ENCODE data around the gene DIP2C.
"Not testable (repeated sequence)": the region's sequence is repeated elsewhere in the genome, so short reads cannot be mapped to it uniquely, and the experiment has no call there.

The DIP2C gene

GRCh38 chr10:424724-425123 lies 264.7 kb downstream of the DIP2C start:
- not testable (repeated sequence) for H3K9me3 Mint-ChIP-seq, H3K27ac Mint-ChIP-seq

GRCh38 chr10:423178-423577 lies 266.3 kb downstream of the DIP2C start:
- no peak overlapping the region for H3K27ac Mint-ChIP-seq
- H3K27me3 Mint-ChIP-seq: peaks cover 2% of the 10 kb centered on the region
- peaks cover 8% of the 10 kb centered on the region for H3K9me3 Mint-ChIP-seq
- H3K4me1 Mint-ChIP-seq (ENCODE audit: low read depth): no peaks in the 10 kb centered on the region
- no peaks in the 10 kb centered on the region for H3K36me3 Mint-ChIP-seq (ENCODE audit: low read depth)
- H3K4me3 Mint-ChIP-seq: no peak overlapping the region
- intact Hi-C loops (cut with micrococcal nuclease): no loop called here

More at GRCh38 chr10:424724-425123, 264.7 kb downstream of the DIP2C start:
- intact Hi-C loops (cut with micrococcal nuclease); H3K27me3 Mint-ChIP-seq; H3K36me3 Mint-ChIP-seq (ENCODE audit: low read depth); H3K4me1 Mint-ChIP-seq (ENCODE audit: low read depth); H3K4me3 Mint-ChIP-seq: not testable (repeated sequence)

GRCh38 chr10:422675-423074 lies 266.8 kb downstream of the DIP2C start:
- Mint-ChIP-seq H3K4me3 (no peak overlapping the region), H3K27ac (no peak overlapping the region), H3K27me3 (peaks cover 2% of the 10 kb centered on the region), H3K9me3 (peaks cover 8% of the 10 kb centered on the region), H3K36me3 (ENCODE audit: low read depth) (no peaks in the 10 kb centered on the region), H3K4me1 (ENCODE audit: low read depth) (no peaks in the 10 kb centered on the region)
- intact Hi-C loops (cut with micrococcal nuclease): no loop called here

- Mint-ChIP-seq H3K4me1 (ENCODE audit: low read depth) (no peaks in the 10 kb centered on the region), H3K27me3 (peaks cover 2% of the 10 kb centered on the region), H3K27ac (no peak overlapping the region), H3K9me3 (peaks cover 8% of the 10 kb centered on the region), H3K4me3 (no peak overlapping the region), H3K36me3 (ENCODE audit: low read depth) (no peaks in the 10 kb centered on the region)
- intact Hi-C loops (cut with micrococcal nuclease): no loop called here
Measured at GRCh38 chr10:422241-422640, 267.2 kb downstream of the DIP2C start.

- Mint-ChIP-seq H3K4me1 (ENCODE audit: low read depth) (no peaks in the 10 kb centered on the region), H3K4me3 (no peak overlapping the region), H3K27ac (no peak overlapping the region), H3K27me3 (peaks cover under 1% of the 10 kb centered on the region), H3K36me3 (ENCODE audit: low read depth) (no peaks in the 10 kb centered on the region), H3K9me3 (peaks cover 8% of the 10 kb centered on the region)
- intact Hi-C loops (cut with micrococcal nuclease): no loop called here
Measured at GRCh38 chr10:421170-421569, 268.3 kb downstream of the DIP2C start.

GRCh38 chr10:420154-421121 lies 269.0 kb downstream of the DIP2C start:
- peaks cover 2% of the 10 kb centered on the region for H3K27me3 Mint-ChIP-seq
- no peak overlapping the region for H3K4me3 Mint-ChIP-seq
- H3K9me3 Mint-ChIP-seq: peaks cover 8% of the 10 kb centered on the region

GRCh38 chr10:418894-419293 lies 270.6 kb downstream of the DIP2C start:
- no peaks in the 10 kb centered on the region for H3K4me1 Mint-ChIP-seq (ENCODE audit: low read depth)
- no peaks in the 10 kb centered on the region for H3K36me3 Mint-ChIP-seq (ENCODE audit: low read depth)
- intact Hi-C loops (cut with micrococcal nuclease): no loop called here
- peaks cover 4% of the 10 kb centered on the region for H3K27me3 Mint-ChIP-seq
- H3K9me3 Mint-ChIP-seq: no peaks in the 10 kb centered on the region
- H3K27ac Mint-ChIP-seq: no peak overlapping the region
- no peak overlapping the region for H3K4me3 Mint-ChIP-seq

More at GRCh38 chr10:420154-421121, 269.0 kb downstream of the DIP2C start:
- Mint-ChIP-seq H3K27ac (no peak overlapping the region), H3K4me1 (ENCODE audit: low read depth) (no peaks in the 10 kb centered on the region), H3K36me3 (ENCODE audit: low read depth) (no peaks in the 10 kb centered on the region)
- intact Hi-C loops (cut with micrococcal nuclease): no loop called here

GRCh38 chr10:418226-418625 lies 271.2 kb downstream of the DIP2C start:
- Mint-ChIP-seq H3K27ac (no peak overlapping the region), H3K4me3 (no peak overlapping the region), H3K27me3 (peaks cover 9% of the 10 kb centered on the region), H3K4me1 (ENCODE audit: low read depth) (no peaks in the 10 kb centered on the region), H3K9me3 (no peaks in the 10 kb centered on the region), H3K36me3 (ENCODE audit: low read depth) (no peaks in the 10 kb centered on the region)
- intact Hi-C loops (cut with micrococcal nuclease): no loop called here

GRCh38 chr10:416091-416515 lies 273.4 kb downstream of the DIP2C start:
- Mint-ChIP-seq H3K4me1 (ENCODE audit: low read depth) (no peaks in the 10 kb centered on the region), H3K27ac (no peak overlapping the region), H3K27me3 (peaks cover 11% of the 10 kb centered on the region), H3K9me3 (no peaks in the 10 kb centered on the region), H3K4me3 (no peak overlapping the region), H3K36me3 (ENCODE audit: low read depth) (no peaks in the 10 kb centered on the region)
- intact Hi-C loops (cut with micrococcal nuclease): no loop called here

GRCh38 chr10:413662-414071 lies 275.8 kb downstream of the DIP2C start:
- H3K36me3 Mint-ChIP-seq (ENCODE audit: low read depth): no peaks in the 10 kb centered on the region
- intact Hi-C loops (cut with micrococcal nuclease): no loop called here
- no peak overlapping the region for H3K27ac Mint-ChIP-seq
- peaks cover 15% of the 10 kb centered on the region for H3K27me3 Mint-ChIP-seq
- no peaks in the 10 kb centered on the region for H3K4me1 Mint-ChIP-seq (ENCODE audit: low read depth)
- H3K4me3 Mint-ChIP-seq: no peak overlapping the region
- no peaks in the 10 kb centered on the region for H3K9me3 Mint-ChIP-seq

GRCh38 chr10:412109-412508 lies 277.4 kb downstream of the DIP2C start:
- Mint-ChIP-seq H3K4me3 (no peak overlapping the region), H3K36me3 (ENCODE audit: low read depth) (no peaks in the 10 kb centered on the region), H3K27ac (no peak overlapping the region), H3K4me1 (ENCODE audit: low read depth) (no peaks in the 10 kb centered on the region), H3K9me3 (no peaks in the 10 kb centered on the region), H3K27me3 (peaks cover 15% of the 10 kb centered on the region)
- intact Hi-C loops (cut with micrococcal nuclease): no loop called here

GRCh38 chr10:411603-412002 lies 277.9 kb downstream of the DIP2C start:
- H3K4me1 Mint-ChIP-seq (ENCODE audit: low read depth): no peaks in the 10 kb centered on the region
- no peaks in the 10 kb centered on the region for H3K9me3 Mint-ChIP-seq
- no peak overlapping the region for H3K27ac Mint-ChIP-seq
- H3K4me3 Mint-ChIP-seq: no peak overlapping the region
- intact Hi-C loops (cut with micrococcal nuclease): no loop called here
- peaks cover 19% of the 10 kb centered on the region for H3K27me3 Mint-ChIP-seq
- no peaks in the 10 kb centered on the region for H3K36me3 Mint-ChIP-seq (ENCODE audit: low read depth)

- no peak overlapping the region for H3K4me3 Mint-ChIP-seq
- intact Hi-C loops (cut with micrococcal nuclease): no loop called here
- no peaks in the 10 kb centered on the region for H3K4me1 Mint-ChIP-seq (ENCODE audit: low read depth)
- no peaks in the 10 kb centered on the region for H3K9me3 Mint-ChIP-seq
- no peaks in the 10 kb centered on the region for H3K36me3 Mint-ChIP-seq (ENCODE audit: low read depth)
- no peak overlapping the region for H3K27ac Mint-ChIP-seq
- H3K27me3 Mint-ChIP-seq: peaks cover 17% of the 10 kb centered on the region
Measured at GRCh38 chr10:409408-410040, 279.9 kb downstream of the DIP2C start.

GRCh38 chr10:408236-408635 lies 281.2 kb downstream of the DIP2C start:
- H3K4me3 Mint-ChIP-seq: no peak overlapping the region
- no peaks in the 10 kb centered on the region for H3K9me3 Mint-ChIP-seq
- intact Hi-C loops (cut with micrococcal nuclease): no loop called here
- peaks cover 12% of the 10 kb centered on the region for H3K27me3 Mint-ChIP-seq
- no peak overlapping the region for H3K27ac Mint-ChIP-seq
- H3K4me1 Mint-ChIP-seq (ENCODE audit: low read depth): no peaks in the 10 kb centered on the region
- no peaks in the 10 kb centered on the region for H3K36me3 Mint-ChIP-seq (ENCODE audit: low read depth)

Data from dendritic cell treated with granulocyte-macrophage colony-stimulating factor and Interleukin-4, amounts not matched to agents 40 ng/mL and 50 ng/mL, for 4 days (primary cell).